ENCODE measurements around the gene ADM.

Gene ADM

GRCh38 chr11:10282117-10282516, 22.8 kb upstream of the ADM start:
- H2AFZ ChIP-seq (ENCODE audit: low read depth), result no peak overlapping the region
- no peak overlapping the region for H3K4me2 ChIP-seq
- H3K79me2 ChIP-seq (ENCODE audit: insufficient read depth, low read depth), result peaks cover 10% of the 10 kb centered on the region; the same call in 1 of the 2 replicates
- no peak overlapping the region for H3K27ac ChIP-seq
- no peak for TF ChIP-seq CTCF (conservative IDR thresholded peaks at IDR 0.05; ENCODE audit: low read depth, low read length)
- no peak overlapping the region for H3K9ac ChIP-seq
- no peaks in the 10 kb centered on the region for H3K36me3 ChIP-seq (ENCODE audit: insufficient read depth)
- H4K20me1 ChIP-seq (ENCODE audit: insufficient read depth), result no peaks in the 10 kb centered on the region
- no peaks in the 10 kb centered on the region for H3K27me3 ChIP-seq (ENCODE audit: insufficient read depth, low read depth)
- no peak overlapping the region for H3K4me3 ChIP-seq (IDR thresholded peaks at IDR 0.05; ENCODE audit: insufficient read depth, low read depth, low read length)
- no peaks in the 10 kb centered on the region for H3K4me1 ChIP-seq (ENCODE audit: low read depth, poor library complexity, severe bottlenecking)

- peaks cover 10% of the 10 kb centered on the region; the same call in 1 of the 2 replicates for H3K79me2 ChIP-seq (ENCODE audit: insufficient read depth, low read depth)
- H3K4me1 ChIP-seq (ENCODE audit: low read depth, poor library complexity, severe bottlenecking), result peaks cover 5% of the 10 kb centered on the region
- H3K36me3 ChIP-seq (ENCODE audit: insufficient read depth), result no peaks in the 10 kb centered on the region
- H3K27me3 ChIP-seq (ENCODE audit: insufficient read depth, low read depth), result no peaks in the 10 kb centered on the region
- H3K27ac ChIP-seq, result no peak overlapping the region
- H2AFZ ChIP-seq (ENCODE audit: low read depth), result no peak overlapping the region
- no peak overlapping the region for H3K4me3 ChIP-seq (IDR thresholded peaks at IDR 0.05; ENCODE audit: insufficient read depth, low read depth, low read length)
- H3K9ac ChIP-seq, result no peak overlapping the region
- no peak for TF ChIP-seq CTCF (conservative IDR thresholded peaks at IDR 0.05; ENCODE audit: low read depth, low read length)
- no peaks in the 10 kb centered on the region for H4K20me1 ChIP-seq (ENCODE audit: insufficient read depth)
- H3K4me2 ChIP-seq, result no peak overlapping the region
Measured at GRCh38 chr11:10283991-10284390, 20.9 kb upstream of the ADM start.

- H3K79me2 ChIP-seq (ENCODE audit: insufficient read depth, low read depth), result peaks cover 10% of the 10 kb centered on the region; the same call in 1 of the 2 replicates
- no peak overlapping the region for H3K27ac ChIP-seq
- H3K4me1 ChIP-seq (ENCODE audit: low read depth, poor library complexity, severe bottlenecking), result peaks cover 5% of the 10 kb centered on the region
- H2AFZ ChIP-seq (ENCODE audit: low read depth), result no peak overlapping the region
- H3K9ac ChIP-seq, result no peak overlapping the region
- no peaks in the 10 kb centered on the region for H3K27me3 ChIP-seq (ENCODE audit: insufficient read depth, low read depth)
- no peak overlapping the region for H3K4me3 ChIP-seq (IDR thresholded peaks at IDR 0.05; ENCODE audit: insufficient read depth, low read depth, low read length)
- no peaks in the 10 kb centered on the region for H4K20me1 ChIP-seq (ENCODE audit: insufficient read depth)
- H3K36me3 ChIP-seq (ENCODE audit: insufficient read depth), result no peaks in the 10 kb centered on the region
- H3K4me2 ChIP-seq, result no peak overlapping the region
- TF ChIP-seq CTCF (conservative IDR thresholded peaks at IDR 0.05; ENCODE audit: low read depth, low read length), result no peak
Measured at GRCh38 chr11:10285148-10285802, 19.6 kb upstream of the ADM start.

GRCh38 chr11:10287140-10287539, 17.7 kb upstream of the ADM start:
- no peak overlapping the region for H3K4me3 ChIP-seq (IDR thresholded peaks at IDR 0.05; ENCODE audit: insufficient read depth, low read depth, low read length)
- H3K4me2 ChIP-seq, result no peak overlapping the region
- no peak overlapping the region for H2AFZ ChIP-seq (ENCODE audit: low read depth)
- H3K27ac ChIP-seq, result no peak overlapping the region
- no peak for TF ChIP-seq CTCF (conservative IDR thresholded peaks at IDR 0.05; ENCODE audit: low read depth, low read length)
- no peaks in the 10 kb centered on the region for H3K27me3 ChIP-seq (ENCODE audit: insufficient read depth, low read depth)
- peaks cover 10% of the 10 kb centered on the region for H3K4me1 ChIP-seq (ENCODE audit: low read depth, poor library complexity, severe bottlenecking)
- H3K36me3 ChIP-seq (ENCODE audit: insufficient read depth), result no peaks in the 10 kb centered on the region
- no peaks in the 10 kb centered on the region for H4K20me1 ChIP-seq (ENCODE audit: insufficient read depth)
- H3K79me2 ChIP-seq (ENCODE audit: insufficient read depth, low read depth), result peaks cover 10% of the 10 kb centered on the region; the same call in 1 of the 2 replicates
- H3K9ac ChIP-seq, result no peak overlapping the region

All from KMS-11 (cell line).